Activated CD4-positive, CD25-positive, alpha-beta regulatory T cell treated with anti-CD3 and anti-CD28 coated beads, Interleukin-2, amount 50 U/mL, for 16 hours (primary cell): Measurements from ENCODE around the gene MAGEB3.
"Not testable (repeated sequence)": the region's sequence is repeated elsewhere in the genome, so short reads cannot be mapped to it uniquely, and the experiment has no call there.

Experiments
- DNase-seq: peaks from one replicate; pipeline ENCODE4 v3.0.0-alpha.2; 2020; ENCODE audit warnings: low read depth, low spot score

Gene MAGEB3, protein sequence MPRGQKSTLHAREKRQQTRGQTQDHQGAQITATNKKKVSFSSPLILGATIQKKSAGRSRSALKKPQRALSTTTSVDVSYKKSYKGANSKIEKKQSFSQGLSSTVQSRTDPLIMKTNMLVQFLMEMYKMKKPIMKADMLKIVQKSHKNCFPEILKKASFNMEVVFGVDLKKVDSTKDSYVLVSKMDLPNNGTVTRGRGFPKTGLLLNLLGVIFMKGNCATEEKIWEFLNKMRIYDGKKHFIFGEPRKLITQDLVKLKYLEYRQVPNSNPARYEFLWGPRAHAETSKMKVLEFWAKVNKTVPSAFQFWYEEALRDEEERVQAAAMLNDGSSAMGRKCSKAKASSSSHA

DNA sequence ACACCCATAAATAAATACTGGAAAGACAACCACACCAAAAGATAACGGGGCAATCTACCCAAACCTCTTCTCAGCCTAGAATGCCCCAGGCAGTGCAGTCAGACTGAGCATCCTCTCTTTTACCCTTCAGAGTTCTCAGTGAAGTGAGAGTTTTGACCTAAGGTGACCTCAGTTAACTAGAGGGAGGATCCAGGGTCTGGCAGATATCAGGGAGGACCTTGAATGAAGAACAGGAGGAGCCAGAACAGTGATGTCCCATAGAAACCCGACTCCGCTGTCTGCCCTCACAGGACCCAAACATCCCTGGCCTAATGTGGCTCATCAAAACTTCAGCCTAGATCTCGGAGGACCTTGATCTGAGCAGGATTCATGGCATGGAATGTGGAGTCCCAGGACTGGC is at the start of gene MAGEB3:
Gene MAGEB3, plus strand, starts transcription at position 263 of the 400 bp plus-strand sequence. CDS start 5,268 bp downstream, outside the sequence.
- no peak for DNase-seq

DNA sequence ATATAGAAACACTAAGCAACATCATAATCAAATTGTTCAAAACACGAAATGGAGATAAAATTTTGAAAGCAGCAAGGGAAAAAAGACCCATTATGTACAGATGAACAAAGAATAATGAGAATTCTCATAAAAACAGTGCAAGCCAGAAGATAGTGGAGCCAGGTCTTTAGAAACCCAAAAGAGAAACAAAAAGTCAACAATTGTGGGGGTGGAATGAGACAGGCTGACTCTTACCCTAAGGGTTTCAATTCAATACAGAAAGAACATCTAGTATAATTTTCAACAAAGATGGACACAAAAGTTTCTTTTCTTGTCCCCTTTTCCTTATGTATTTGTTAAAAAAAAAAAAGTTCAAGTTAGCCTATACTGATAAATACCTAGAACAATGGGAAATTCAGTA is 49.1 kb upstream of the MAGEB3 start:
- no peak for DNase-seq

DNA sequence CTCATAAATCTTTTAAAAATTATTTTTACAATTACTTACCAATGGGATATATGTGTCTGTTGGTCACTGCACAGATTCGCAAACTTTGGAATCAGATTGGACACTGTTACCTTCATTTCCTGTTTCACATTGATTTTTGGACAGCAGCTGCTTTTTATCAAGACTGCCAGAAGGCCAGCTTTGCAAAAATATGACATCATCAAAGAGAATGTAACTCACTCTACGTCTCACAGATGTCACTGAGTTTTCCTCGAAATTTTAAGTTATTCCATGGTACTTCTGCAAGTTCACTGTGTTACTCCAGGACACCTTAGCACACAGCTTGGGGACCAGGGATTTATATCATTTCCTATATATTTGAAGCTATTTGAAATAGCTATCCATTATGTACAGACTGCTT is 46.9 kb upstream of the MAGEB3 start:
- no peak for DNase-seq

DNA sequence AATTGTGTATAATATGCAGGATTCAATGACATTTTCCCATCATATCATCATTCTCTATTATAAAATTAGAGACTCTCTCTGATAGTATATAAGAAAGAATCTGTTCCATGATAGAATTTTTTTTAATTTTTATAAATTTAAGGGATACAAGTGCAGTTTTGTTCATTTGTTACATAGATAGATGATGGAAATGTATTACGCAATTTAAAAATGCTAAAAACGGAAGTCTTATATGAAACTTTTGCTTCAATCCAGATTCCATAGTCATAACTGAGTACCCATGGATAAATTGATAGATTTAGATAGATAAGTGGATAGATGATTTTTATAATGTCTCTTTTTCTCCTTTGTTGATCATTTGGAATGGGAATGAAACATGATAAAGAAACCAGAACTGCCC is 40.0 kb upstream of the MAGEB3 start:
- no peak for DNase-seq

DNA sequence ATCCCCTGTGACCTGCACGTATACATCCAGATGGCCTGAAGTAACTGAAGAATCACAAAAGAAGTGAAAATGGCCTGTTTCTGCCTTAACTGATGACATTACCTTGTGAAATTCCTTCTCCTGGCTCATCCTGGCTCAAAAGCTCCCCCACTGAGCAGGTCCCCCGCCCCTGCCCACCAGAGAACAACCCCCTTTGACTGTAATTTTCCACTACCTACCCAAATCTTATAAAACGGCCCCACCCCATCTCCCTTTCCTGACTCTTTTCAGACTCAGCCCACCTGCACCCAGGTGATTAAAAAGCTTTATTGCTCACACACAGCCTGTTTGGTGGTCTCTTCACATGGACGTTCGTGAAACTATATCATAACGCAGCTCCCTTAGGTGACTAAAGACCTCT is 36.5 kb upstream of the MAGEB3 start:
- DNase-seq, result not testable (repeated sequence)

DNA sequence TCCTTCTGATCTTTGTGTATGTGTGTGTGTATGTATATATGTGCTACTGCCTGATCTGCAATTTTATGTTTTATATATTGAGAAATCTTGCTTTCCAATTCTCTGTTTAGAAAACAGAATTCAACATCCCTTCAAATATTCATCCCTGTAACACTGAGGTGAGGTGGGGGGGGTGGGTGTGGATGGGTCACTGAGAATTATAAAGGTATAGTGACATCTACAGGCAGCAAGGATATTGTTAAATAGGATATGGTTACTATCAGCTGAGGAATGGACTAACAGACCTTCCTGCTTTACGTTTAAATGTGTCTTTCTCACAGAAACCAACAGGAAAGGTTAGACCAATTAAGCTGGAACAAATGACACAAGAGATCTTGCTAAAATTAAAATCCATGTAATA is 34.1 kb upstream of the MAGEB3 start:
- no peak for DNase-seq

DNA sequence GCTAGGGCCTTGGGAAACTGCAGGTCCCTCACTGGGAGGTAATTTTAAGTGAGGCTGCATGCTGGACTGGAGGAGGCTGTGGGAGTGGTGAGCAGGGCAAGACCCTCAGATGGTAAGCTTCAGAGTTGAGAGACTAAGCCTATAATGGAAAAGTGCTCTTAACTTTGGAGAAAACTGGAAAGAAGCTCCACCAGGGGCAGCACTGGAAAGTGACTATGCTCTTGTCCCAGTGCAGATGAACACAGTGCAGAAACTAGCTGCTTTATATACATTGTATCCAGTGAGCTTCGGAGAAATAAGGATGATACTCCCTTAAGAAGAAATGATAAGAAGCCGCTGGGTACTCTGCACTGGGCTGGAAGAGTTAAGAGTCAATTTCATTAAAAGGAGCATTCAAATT is 18.3 kb upstream of the MAGEB3 start:
- no peak for DNase-seq

DNA sequence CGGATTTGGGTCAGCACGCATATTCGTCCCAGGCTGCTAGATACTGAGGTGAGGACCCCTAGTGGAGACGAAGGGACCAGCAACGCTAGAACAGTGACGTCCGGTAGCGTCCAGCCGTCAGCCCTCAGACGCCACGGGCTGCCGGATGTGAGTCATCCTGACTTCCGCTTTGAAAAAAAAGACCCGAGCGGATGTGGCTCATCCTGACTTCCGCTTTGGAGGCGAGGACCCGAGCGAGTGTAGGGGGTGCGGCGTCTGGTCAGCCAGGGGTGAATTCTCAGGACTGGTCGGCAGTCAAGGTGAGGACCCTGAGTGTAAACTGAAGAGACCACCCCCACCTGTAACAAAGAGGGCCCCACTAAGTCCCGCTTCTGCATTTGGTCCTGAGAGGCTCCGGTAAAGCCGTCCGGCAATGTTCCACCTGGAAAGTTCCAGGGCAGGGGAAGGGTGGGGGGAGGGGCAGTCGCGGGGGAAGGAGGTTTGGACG is 15.1 kb upstream of the MAGEB3 start, which contains the start of gene MAGEB2:
Gene MAGEB2, plus strand, starts transcription at position 207 of the 487 bp plus-strand sequence. CDS start 3,018 bp downstream, outside the sequence.
- DNase-seq, result no peak

DNA sequence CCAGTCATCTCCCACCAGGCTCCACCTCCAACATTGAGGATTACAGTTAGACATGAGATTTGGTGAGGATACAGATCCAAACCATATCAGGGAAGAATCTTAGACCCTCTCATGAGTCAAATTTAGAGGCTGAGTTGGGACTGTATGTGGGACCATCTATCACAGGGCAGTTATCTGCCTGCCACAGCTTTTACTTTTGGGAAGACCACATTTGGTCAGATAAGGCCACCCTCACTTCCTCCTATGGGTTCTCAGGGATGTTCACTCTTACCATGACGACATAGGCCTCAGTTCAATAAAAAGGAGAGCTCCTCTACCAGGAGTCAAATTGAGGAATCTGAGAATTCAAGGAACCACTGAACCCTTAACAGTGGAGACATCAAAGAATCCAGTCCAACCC is 13.0 kb upstream of the MAGEB3 start:
- DNase-seq, result no peak

DNA sequence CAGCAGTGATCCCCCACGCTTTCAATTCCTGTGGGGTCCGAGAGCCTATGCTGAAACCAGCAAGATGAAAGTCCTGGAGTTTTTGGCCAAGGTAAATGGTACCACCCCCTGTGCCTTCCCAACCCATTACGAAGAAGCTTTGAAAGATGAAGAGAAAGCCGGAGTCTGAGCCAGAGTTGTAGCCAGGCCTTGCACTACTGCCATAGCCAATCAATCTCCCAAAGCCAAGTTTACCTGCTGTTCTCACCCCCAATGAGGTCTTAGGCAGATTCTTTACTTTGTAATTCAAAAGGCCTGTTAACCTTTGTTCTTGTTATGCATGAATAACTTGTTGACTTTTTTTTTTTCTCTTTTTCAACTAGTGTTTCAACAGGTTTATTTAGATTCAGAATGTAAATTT is 11.1 kb upstream of the MAGEB3 start:
- no peak for DNase-seq

DNA sequence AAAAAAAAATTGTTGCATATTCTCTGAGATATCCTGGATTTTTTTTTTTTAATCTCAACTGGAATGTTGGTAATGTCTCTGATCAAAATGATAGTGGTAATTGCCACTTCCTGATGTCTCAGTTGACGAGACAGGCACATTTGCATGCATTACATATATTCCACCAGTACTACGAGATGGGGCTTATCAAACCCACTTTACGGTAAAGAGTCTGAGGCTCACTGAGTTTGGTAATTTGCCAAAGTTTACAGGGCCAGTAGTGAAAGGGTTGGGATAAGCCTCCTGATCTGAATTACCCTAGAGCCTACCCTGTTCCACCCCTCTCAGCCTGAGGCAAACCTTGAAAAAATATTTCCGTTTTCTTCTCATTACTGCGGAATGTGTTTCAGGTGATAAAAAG is 9.8 kb upstream of the MAGEB3 start:
- no peak for DNase-seq

DNA sequence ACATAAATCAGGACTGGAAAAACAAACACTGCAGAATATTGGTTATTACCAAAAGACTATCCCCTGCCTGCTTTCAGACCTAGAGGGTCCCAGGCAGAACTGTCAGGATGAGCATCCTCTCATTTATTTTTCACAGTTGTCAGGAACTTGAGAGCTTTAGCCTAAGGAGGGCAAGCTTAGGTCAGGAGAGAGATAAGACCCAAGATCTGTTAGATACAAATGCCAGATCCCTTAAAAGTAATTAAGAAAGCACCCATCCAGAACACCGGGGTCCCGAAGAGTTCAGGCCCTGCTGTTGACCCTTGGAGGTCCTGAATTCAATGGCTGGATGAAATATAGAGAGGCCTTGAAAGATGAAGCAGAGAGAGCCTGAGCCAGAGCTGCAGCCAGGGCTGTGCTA is 5.9 kb upstream of the MAGEB3 start:
- no peak for DNase-seq

DNA sequence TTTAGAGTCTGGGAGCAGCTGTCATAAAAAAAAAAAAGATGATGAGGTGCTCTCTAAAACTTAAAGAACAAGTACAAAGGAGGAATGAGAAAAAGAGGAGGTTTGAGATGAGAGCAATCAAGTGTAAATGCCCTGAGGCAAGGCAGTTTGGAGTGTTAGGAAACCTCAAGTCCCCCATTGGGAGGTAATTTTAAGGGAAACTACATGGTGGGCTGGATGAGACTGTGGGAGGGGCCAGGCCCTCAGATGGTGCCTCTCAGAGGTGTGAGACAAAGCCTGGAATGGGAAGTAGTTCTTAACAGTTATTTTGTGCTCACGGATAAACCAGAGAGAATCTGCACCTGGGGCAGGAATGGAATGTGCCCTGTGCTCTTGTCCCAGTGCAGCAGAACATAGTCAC is 1.9 kb upstream of the MAGEB3 start:
- DNase-seq, result no peak

DNA sequence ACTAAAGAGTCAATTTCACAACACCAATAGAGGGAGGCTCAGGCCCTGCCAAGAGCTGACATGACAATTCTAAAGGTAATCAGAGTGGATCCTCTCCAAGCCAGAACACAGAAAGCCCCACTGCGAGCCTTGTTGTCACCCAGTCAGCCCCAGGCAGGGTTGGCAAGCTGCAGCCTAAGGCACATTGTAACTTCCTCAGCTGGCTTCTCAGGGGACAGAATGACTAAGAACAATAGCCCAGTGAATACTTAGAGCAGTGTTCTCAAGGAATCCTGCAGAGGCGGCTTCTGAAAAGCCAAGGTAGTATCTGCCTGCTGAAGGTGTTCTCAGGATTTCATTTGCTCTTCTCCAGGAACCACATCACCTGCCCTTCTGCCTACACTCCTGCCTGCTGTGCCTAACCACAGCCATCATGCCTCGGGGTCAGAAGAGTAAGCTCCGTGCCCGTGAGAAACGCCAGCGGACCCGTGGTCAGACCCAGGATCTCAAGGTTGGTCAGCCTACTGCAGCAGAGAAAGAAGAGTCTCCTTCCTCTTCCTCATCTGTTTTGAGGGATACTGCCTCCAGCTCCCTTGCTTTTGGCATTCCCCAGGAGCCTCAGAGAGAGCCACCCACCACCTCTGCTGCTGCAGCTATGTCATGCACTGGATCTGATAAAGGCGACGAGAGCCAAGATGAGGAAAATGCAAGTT is 11.4 kb downstream of the MAGEB3 start, which contains the start of gene MAGEB4:
Gene MAGEB4, plus strand, starts transcription at position 277 of the 692 bp plus-strand sequence. Its CDS starts 136 bp downstream, at position 413.
- DNase-seq, result no peak

DNA sequence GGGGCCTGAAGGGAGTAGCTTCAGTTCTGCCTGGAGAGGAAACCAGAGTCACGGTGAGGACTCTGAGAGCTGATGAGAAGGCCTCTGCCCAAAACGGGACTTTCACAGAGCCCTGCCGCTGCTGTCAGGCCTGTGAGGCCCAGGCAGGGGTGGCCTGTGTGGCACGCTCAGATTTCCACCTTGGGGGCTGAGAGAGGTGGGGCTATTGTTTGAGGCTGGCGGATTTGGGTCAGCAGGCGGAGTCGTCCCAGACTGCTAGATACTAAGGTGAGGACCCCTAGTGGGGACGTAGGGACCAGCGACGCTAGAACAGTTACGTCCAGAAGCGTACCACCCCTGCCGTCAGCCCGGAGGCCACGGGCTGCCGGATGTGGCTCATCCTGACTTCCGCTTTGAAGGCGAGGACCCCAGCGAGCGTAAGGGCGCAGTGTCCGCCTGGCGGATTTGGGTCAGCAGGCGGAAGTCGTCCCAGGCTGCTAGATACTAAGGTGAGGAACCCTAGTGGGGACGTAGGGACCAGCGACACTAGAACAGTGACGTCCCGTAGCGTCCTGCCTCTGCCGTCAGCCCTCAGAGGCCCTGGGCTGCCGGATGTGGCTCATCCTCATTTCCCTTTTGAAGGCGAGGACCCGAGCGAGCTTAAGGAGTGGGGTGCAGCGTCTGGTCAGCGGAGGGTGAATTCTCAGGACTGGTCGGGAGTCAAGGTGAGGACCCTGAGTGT is 16.5 kb downstream of the MAGEB3 start, which contains the start of gene MAGEB1:
Gene MAGEB1, plus strand, starts transcription at position 378 of the 721 bp plus-strand sequence. CDS start 3,348 bp downstream, outside the sequence.
- DNase-seq, result no peak

DNA sequence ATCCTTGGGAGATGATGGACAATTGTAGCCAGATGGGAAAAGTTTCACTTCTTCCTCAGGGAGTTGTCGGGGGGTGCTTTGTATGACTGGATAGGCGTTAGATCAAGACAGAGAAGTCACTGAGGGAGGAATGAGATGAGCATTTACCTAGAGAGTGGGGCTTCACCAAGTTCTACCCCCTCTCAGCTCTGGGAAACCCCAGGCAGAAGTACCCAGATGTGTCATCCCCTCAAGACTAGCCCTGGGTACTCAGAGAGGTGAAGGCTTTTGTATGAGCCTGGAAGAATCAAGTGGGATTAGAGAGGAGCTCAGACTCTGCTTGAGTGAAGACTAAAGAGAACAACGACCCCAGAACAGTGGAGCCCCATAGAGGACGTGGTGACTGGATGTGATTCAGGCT is 18.4 kb downstream of the MAGEB3 start:
- DNase-seq, result no peak

DNA sequence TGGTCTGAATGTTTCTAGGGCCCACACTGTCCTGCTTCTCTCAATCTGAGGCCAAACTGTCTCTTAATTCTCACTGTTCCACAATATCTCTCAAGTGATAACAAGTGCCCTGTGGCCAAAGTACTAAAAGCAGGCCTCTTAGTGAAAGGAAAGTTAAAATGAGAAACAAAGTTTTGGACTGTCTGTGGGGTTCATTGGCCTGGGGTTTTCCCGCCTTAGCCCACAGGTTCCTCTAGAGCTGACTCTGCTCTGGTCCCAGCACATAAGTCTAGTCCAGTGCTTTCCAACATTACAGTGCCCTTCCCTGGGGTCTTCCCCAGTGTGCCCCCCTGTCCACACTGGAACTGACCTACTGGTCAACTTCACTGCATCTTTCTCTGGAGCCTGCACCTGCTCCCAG is 22.8 kb downstream of the MAGEB3 start:
- DNase-seq, result no peak

DNA sequence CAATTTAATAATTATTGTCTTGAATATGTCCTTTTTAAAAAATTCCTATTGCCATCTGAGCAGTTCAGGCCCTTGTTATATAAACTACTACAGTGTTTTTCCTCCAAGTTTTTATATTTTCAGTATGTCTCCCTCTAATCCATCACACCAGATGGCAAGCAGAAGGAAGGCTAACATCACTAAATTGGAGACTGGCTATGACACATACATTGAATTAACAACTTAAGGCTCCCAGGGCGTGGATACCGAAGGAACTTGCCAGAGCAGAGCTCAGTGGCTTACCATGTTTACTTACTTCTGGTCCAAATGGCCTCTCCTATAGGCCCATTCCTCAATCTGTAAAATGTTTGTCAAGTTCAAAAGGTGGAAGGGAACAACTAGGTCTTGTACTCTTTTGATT is 29.5 kb downstream of the MAGEB3 start:
- DNase-seq, result no peak

DNA sequence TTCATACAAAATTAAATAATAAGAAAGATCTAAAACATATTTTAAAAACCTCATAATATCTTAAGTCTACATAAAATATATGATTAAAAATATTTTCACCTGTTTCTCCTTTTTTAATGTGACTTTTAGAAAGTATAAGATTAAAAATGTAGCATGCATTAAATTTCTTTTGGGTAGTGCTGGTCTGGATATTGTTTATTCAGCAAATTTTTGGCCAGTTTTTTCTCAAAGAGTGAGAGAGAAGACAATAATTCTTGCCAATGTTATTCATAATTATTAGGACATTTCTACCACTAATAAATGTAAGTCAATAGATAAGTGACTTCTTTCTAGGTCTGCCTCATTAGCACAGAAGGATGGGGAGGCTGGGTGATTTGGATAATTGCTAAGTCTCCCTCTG is 30.6 kb downstream of the MAGEB3 start:
- no peak for DNase-seq

DNA sequence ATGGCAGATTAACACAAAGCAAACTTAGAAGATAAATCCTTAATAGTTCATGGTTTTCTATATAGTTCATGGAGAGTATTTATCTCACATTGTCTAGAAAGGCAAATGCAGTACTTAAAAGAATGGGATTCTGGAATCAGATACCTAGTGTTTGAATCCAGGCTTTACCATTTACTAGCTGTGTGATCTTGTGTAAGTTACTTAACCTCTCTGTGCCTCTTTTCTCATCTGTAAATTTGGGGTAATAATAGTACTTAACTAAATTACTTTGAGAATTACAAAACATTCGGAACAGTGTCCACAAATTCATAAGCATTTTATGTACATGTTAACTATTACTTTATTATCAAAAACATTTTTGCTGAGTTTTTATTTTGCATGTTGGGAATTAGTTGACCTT is 32.3 kb downstream of the MAGEB3 start:
- DNase-seq, result no peak

DNA sequence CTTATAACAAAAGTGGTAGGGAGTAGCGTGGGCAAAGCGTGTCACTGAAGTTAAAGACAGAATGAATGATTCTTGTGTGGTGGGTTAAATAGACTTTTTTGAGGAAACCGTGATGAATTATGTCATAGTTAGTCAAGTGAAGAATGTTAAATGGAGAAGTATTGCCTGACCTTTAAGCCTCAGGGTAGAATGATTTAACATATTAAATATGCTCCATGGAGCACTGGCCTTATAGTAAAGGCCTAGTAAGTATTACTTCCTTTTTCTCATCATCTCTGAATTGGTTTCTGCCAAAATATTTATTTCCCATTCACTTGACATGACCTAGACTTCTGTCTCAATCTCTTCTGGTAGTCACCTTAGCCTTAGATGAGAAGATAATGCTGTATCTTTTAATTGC is 40.2 kb downstream of the MAGEB3 start:
- no peak for DNase-seq

DNA sequence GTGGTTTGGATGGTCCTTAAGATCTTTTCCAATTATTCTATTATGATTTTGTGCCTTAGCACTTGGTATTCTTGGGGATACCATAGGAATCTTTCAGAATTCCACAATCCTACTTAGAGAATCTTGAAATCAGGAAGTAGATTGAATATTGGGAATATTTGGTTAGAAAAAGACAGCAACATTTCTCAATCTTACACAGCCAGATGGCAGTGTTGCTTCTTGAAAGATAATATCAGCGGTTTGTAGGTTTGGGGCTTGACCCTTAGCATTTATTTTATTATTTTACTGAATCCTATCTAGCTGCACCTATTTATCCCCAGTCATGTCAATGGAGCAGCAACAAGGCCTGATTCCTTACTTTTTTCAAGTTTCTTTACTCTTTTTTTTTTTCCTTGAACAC is 45.0 kb downstream of the MAGEB3 start:
- no peak for DNase-seq
